K562 (cell line): ENCODE results near the gene IRAK2. TPM values are rescaled to one million over a fixed set of nuclear protein-coding genes. Genes with fewer than 3 reads are reported as not detected.

Experiments used
- EP300 ChIP-seq: IDR thresholded peaks from 2 replicates; pipeline ENCODE4 v1.6.1; 2012; ENCODE audit warnings: low read length, improper control_type of control experiment
- HNRNPL ChIP-seq: fragments of 200-400 bp; formaldehyde crosslinking; IDR thresholded peaks from 2 replicates; pipeline ENCODE4 v1.6.1; 2017; ENCODE audit warnings: low read depth, mild to moderate bottlenecking, low read length
- HSF4 ChIP-seq: fragments of 250-450 bp; sonication (Bioruptor Pico); IDR thresholded peaks from 2 replicates; pipeline ENCODE4 v2.1.2; 2022; ENCODE audit warnings: mild to moderate bottlenecking, moderate library complexity, borderline replicate concordance
- KHSRP ChIP-seq: fragments of 450-650 bp; IDR thresholded peaks from 2 replicates; pipeline ENCODE4 v1.6.1; 2017
- SLC30A9 ChIP-seq: fragments of 250-450 bp; sonication (Bioruptor Pico); IDR thresholded peaks from 2 replicates; pipeline ENCODE4 v1.8.0; 2022; ENCODE audit warnings: mild to moderate bottlenecking, moderate library complexity
- ZFPM2 ChIP-seq: fragments of 250-450 bp; sonication (Bioruptor Pico); IDR thresholded peaks from 2 replicates; pipeline ENCODE4 v1.5.1; 2022; ENCODE audit warnings: mild to moderate bottlenecking
- ZNF695 ChIP-seq: fragments of 450-650 bp; formaldehyde crosslinking; IDR thresholded peaks from 2 replicates; pipeline ENCODE4 v1.4.0; 2020; ENCODE audit warnings: mild to moderate bottlenecking, moderate library complexity
- ZNF77 ChIP-seq: fragments of 250-450 bp; sonication (Bioruptor Pico); IDR thresholded peaks from 2 replicates; pipeline ENCODE4 v1.5.0; 2020
- polyA plus RNA-seq, 8 experiments: library from polyadenylated mRNA; depleted of rRNA in 4 of 8; stranded (reverse) in 5 of 8; unstranded in 3 of 8; fragments of >200 nt; fragmentation: Nextera tagmentation in 2 of 8; fragmentation: Illumina TruSeq in 1 of 8; extraction: Ambion mirVana in 2 of 8; extraction: Trizol in 1 of 8; gene quantifications; 2 replicates each; pipeline versions ENCODE4 v1.2.1 to v1.2.3, GENCODE V29; 2011 to 2014; ENCODE audit warnings: inconsistent platforms in 1 of 8, missing spikeins in 1 of 8
- total RNA-seq, 7 experiments: library from RNA; depleted of rRNA in 6 of 7; stranded (reverse); fragments of >200 nt in 6 of 7; fragmentation: Illumina TruSeq in 2 of 7; extraction: Trizol in 2 of 7; gene quantifications; 2 replicates each; pipeline versions ENCODE4 v1.2.1 to v1.2.3, GENCODE V29; 2011 to 2021; ENCODE audit warnings: low replicate concordance in 1 of 7
- TF ChIP-seq, protein P1 (sequence below): fragments of 450-650 bp; formaldehyde crosslinking; IDR thresholded peaks from 2 replicates; pipeline ENCODE4 v1.4.0; 2020; ENCODE audit warnings: mild to moderate bottlenecking, mixed read lengths
- TF ChIP-seq, protein P2 (sequence below): fragments of 450-650 bp; IDR thresholded peaks from 2 replicates; pipeline ENCODE4 v1.6.1; 2016; ENCODE audit warnings: low read depth
- TF ChIP-seq, protein P3 (sequence below): conservative IDR thresholded peaks from 2 replicates; pipeline ENCODE4 v1.6.1; 2011; ENCODE audit warnings: low read depth, mild to moderate bottlenecking, low read length; ENCODE audit not compliant: control insufficient read depth
- TF ChIP-seq, protein P4 (sequence below): fragments of 250-450 bp; sonication (Bioruptor Pico); IDR thresholded peaks from 2 replicates; pipeline ENCODE4 v1.8.0; 2021; ENCODE audit warnings: borderline replicate concordance, mild to moderate bottlenecking, moderate library complexity; ENCODE audit not compliant: poor library complexity, severe bottlenecking
- TF ChIP-seq, protein P5 (sequence below): sonication (generic); formaldehyde crosslinking; IDR thresholded peaks from 2 replicates; pipeline ENCODE4 v1.8.0; 2023; ENCODE audit warnings: mild to moderate bottlenecking, missing genetic modification reagents

The IRAK2 gene
- total and polyA plus RNA-seq, 9 of the 15 experiments (the other 6 are each of a cell fraction or from before 2014, with no cell fraction given) = 0.42 to 4.4 (median 2.7) TPM

DNA sequence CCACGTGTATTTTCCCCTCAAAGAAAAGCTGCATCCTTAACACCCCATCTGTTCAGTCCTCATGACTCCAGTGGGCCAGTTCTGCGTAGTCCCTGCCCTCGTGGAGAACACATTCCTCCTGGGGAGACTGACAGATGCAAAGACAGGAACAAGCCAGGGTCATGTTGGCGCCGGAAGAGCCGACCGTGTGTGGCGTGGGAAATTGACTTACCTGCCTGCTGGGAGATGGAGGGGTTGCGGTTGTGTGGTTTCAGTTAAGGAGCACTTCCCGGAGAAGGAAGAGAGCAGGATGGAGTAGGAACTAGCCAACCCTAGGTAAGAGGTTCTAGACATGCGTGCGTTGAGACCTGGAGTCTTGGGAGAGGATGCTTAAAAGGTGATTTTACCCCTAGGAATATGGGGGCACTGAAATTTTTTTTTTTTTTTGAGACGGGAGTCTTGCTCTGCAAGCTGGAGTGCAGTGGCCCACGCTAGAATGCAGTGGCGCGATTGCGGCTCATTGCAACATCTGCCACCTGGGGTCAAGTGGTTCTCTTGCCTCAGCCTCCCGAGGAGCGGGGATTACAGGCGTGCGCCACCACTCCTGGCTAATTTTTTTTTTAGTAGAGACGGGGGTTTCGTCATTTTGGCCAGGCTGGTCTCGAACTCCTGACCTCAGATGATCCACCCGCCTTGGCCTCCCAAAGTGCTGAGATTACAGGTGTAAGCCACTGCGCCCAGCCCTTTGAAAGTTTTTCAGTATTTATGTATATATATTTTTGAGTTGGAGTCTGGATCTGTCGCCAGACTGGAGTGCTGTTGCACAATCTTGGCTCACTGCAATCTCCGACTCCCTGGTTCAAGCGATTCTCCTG is 21.8 kb upstream of the IRAK2 start (continued):
- no peak for TF ChIP-seq ZNF77 (CRISPR knock-in tag)
- TF ChIP-seq KHSRP = no peak
- no peak for TF ChIP-seq ZNF695 (CRISPR knock-in tag)
- TF ChIP-seq, protein P1, sequence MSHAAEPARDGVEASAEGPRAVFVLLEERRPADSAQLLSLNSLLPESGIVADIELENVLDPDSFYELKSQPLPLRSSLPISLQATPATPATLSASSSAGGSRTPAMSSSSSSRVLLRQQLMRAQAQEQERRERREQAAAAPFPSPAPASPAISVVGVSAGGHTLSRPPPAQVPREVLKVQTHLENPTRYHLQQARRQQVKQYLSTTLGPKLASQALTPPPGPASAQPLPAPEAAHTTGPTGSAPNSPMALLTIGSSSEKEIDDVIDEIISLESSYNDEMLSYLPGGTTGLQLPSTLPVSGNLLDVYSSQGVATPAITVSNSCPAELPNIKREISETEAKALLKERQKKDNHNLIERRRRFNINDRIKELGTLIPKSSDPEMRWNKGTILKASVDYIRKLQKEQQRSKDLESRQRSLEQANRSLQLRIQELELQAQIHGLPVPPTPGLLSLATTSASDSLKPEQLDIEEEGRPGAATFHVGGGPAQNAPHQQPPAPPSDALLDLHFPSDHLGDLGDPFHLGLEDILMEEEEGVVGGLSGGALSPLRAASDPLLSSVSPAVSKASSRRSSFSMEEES (CRISPR knock-in tag) = no peak
- peak; percentile 64 for TF ChIP-seq EP300
- TF ChIP-seq, protein P2, sequence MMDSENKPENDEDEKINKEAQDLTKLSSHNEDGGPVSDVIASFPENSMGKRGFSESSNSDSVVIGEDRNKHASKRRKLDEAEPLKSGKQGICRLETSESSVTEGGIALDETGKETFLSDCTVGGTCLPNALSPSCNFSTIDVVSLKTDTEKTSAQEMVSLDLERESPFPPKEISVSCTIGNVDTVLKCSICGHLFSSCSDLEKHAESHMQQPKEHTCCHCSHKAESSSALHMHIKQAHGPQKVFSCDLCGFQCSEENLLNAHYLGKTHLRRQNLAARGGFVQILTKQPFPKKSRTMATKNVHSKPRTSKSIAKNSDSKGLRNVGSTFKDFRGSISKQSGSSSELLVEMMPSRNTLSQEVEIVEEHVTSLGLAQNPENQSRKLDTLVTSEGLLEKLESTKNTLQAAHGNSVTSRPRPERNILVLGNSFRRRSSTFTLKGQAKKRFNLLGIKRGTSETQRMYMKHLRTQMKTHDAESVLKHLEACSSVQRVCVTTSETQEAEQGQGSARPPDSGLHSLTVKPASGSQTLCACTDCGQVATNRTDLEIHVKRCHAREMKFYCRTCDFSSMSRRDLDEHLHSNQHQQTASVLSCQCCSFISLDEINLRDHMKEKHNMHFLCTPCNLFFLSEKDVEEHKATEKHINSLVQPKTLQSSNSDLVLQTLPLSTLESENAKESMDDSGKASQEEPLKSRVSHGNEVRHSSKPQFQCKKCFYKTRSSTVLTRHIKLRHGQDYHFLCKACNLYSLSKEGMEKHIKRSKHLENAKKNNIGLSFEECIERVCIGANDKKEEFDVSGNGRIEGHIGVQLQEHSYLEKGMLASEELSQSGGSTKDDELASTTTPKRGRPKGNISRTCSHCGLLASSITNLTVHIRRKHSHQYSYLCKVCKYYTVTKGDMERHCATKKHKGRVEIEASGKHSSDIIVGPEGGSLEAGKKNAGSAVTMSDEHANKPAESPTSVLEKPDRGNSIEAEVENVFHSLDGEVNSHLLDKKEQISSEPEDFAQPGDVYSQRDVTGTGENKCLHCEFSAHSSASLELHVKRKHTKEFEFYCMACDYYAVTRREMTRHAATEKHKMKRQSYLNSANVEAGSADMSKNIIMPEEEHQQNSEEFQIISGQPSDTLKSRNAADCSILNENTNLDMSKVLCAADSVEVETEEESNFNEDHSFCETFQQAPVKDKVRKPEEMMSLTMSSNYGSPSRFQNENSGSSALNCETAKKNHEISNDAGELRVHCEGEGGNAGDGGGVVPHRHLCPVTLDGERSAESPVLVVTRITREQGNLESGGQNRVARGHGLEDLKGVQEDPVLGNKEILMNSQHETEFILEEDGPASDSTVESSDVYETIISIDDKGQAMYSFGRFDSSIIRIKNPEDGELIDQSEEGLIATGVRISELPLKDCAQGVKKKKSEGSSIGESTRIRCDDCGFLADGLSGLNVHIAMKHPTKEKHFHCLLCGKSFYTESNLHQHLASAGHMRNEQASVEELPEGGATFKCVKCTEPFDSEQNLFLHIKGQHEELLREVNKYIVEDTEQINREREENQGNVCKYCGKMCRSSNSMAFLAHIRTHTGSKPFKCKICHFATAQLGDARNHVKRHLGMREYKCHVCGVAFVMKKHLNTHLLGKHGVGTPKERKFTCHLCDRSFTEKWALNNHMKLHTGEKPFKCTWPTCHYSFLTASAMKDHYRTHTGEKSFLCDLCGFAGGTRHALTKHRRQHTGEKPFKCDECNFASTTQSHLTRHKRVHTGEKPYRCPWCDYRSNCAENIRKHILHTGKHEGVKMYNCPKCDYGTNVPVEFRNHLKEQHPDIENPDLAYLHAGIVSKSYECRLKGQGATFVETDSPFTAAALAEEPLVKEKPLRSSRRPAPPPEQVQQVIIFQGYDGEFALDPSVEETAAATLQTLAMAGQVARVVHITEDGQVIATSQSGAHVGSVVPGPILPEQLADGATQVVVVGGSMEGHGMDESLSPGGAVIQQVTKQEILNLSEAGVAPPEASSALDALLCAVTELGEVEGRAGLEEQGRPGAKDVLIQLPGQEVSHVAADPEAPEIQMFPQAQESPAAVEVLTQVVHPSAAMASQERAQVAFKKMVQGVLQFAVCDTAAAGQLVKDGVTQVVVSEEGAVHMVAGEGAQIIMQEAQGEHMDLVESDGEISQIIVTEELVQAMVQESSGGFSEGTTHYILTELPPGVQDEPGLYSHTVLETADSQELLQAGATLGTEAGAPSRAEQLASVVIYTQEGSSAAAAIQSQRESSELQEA = no peak
- TF ChIP-seq, protein P3, sequence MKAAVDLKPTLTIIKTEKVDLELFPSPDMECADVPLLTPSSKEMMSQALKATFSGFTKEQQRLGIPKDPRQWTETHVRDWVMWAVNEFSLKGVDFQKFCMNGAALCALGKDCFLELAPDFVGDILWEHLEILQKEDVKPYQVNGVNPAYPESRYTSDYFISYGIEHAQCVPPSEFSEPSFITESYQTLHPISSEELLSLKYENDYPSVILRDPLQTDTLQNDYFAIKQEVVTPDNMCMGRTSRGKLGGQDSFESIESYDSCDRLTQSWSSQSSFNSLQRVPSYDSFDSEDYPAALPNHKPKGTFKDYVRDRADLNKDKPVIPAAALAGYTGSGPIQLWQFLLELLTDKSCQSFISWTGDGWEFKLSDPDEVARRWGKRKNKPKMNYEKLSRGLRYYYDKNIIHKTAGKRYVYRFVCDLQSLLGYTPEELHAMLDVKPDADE = no peak
- no peak for TF ChIP-seq HNRNPL
- no peak for TF ChIP-seq SLC30A9
- no peak for TF ChIP-seq HSF4
- TF ChIP-seq, protein P4, sequence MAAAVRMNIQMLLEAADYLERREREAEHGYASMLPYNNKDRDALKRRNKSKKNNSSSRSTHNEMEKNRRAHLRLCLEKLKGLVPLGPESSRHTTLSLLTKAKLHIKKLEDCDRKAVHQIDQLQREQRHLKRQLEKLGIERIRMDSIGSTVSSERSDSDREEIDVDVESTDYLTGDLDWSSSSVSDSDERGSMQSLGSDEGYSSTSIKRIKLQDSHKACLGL (CRISPR knock-in tag) = no peak
- TF ChIP-seq, protein P5, sequence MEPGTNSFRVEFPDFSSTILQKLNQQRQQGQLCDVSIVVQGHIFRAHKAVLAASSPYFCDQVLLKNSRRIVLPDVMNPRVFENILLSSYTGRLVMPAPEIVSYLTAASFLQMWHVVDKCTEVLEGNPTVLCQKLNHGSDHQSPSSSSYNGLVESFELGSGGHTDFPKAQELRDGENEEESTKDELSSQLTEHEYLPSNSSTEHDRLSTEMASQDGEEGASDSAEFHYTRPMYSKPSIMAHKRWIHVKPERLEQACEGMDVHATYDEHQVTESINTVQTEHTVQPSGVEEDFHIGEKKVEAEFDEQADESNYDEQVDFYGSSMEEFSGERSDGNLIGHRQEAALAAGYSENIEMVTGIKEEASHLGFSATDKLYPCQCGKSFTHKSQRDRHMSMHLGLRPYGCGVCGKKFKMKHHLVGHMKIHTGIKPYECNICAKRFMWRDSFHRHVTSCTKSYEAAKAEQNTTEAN (CRISPR knock-in tag) = no peak
- no peak for TF ChIP-seq ZFPM2 (CRISPR knock-in tag)
